Sciatic nerve (tissue), 2 donors: ENCODE results near the gene UCP3. TPM values are rescaled to one million over a fixed set of nuclear protein-coding genes. Genes with fewer than 3 reads are reported as not detected.

Experiments
- ATAC-seq: fragments of 200-7000 bp; cut with Tn5 transposase; one replicate; pipeline ENCODE4 v1.9.1; 2020; ENCODE audit warnings: mild to moderate bottlenecking, moderate library complexity
- DNase-seq: peaks from one replicate; pipeline ENCODE4 v3.0.0-alpha.2; 2020; ENCODE audit warnings: low spot score
- intact Hi-C: fragments of 100-400 bp; cut with DNase I; formaldehyde crosslinking; loops from one replicate; pipeline ENCODE4 v1.14.2; 2022
- total RNA-seq: library from RNA; stranded (reverse); fragmentation: NEBNext Ultra II Directional; extraction: Animal tissue kit (Norgen Biotek cat#: 25700); gene quantifications from one replicate; pipeline ENCODE4 v1.2.1, GENCODE V29; 2021
- donor health status: DM: no; HTN: no; CAD: no.
- donor health status: DM: no; HTN: no; CAD: no.

Gene UCP3
- total RNA-seq: 2.6 TPM

- ATAC-seq: no peak
Observed at GRCh38 chr11:74008373-74009229, at the start of gene UCP3. UCP3 (minus strand) TSS chr11:74009085; CDS start chr11:74007042, 2,043 bp downstream.

GRCh38 chr11:74057249-74058151 lies 48.6 kb upstream of the UCP3 start:
- intact Hi-C loops: no loop called here
- no peak for ATAC-seq
- no peak for DNase-seq

More at GRCh38 chr11:74008373-74009229, at the start of gene UCP3:
- DNase-seq: no peak
- intact Hi-C loops: no loop called here

- no peak for DNase-seq
- no peak for ATAC-seq
- intact Hi-C loops: no loop called here
Observed at GRCh38 chr11:74055938-74056337, 47.1 kb upstream of the UCP3 start.

GRCh38 chr11:74050465-74050864 lies 41.6 kb upstream of the UCP3 start:
- intact Hi-C loops: no loop called here
- DNase-seq: no peak
- no peak for ATAC-seq

- DNase-seq: no peak
- ATAC-seq: no peak
- intact Hi-C loops: no loop called here
Observed at GRCh38 chr11:74048993-74049392, 40.1 kb upstream of the UCP3 start.

GRCh38 chr11:74044538-74044937 lies 35.7 kb upstream of the UCP3 start:
- intact Hi-C loops: no loop called here
- DNase-seq (no peak), ATAC-seq (no peak)

GRCh38 chr11:74043450-74043849 lies 34.6 kb upstream of the UCP3 start:
- intact Hi-C loops: no loop called here
- ATAC-seq (no peak), DNase-seq (no peak)

- intact Hi-C loops: no loop called here
- ATAC-seq: no peak
- no peak for DNase-seq
Observed at GRCh38 chr11:74037309-74037708, 28.4 kb upstream of the UCP3 start.

GRCh38 chr11:74035264-74035663 lies 26.4 kb upstream of the UCP3 start:
- ATAC-seq: no peak
- intact Hi-C loops: no loop called here
- no peak for DNase-seq

GRCh38 chr11:74033046-74033445 lies 24.2 kb upstream of the UCP3 start:
- DNase-seq (no peak), ATAC-seq (no peak)
- intact Hi-C loops: no loop called here

- intact Hi-C loops: no loop called here
- DNase-seq (no peak), ATAC-seq (peak; percentile 70)
Observed at GRCh38 chr11:74030723-74031676, 22.1 kb upstream of the UCP3 start.

GRCh38 chr11:74025467-74026166 lies 16.7 kb upstream of the UCP3 start:
- intact Hi-C loops: no loop called here
- DNase-seq (no peak), ATAC-seq (no peak)

- intact Hi-C loops: no loop called here
- ATAC-seq: peak; percentile 80
- DNase-seq: peak; percentile 76
Observed at GRCh38 chr11:74024261-74025029, 15.6 kb upstream of the UCP3 start.

GRCh38 chr11:74023276-74023675 lies 14.4 kb upstream of the UCP3 start:
- intact Hi-C loops: no loop called here
- no peak for ATAC-seq
- no peak for DNase-seq

GRCh38 chr11:74022546-74022945 lies 13.7 kb upstream of the UCP3 start:
- no peak for ATAC-seq
- no peak for DNase-seq
- intact Hi-C loops: no loop called here

GRCh38 chr11:74021998-74022397 lies 13.1 kb upstream of the UCP3 start:
- DNase-seq (no peak), ATAC-seq (no peak)
- intact Hi-C loops: no loop called here

- intact Hi-C loops: no loop called here
- no peak for ATAC-seq
- no peak for DNase-seq
Observed at GRCh38 chr11:74020539-74020938, 11.7 kb upstream of the UCP3 start.

- DNase-seq: no peak
- no peak for ATAC-seq
- intact Hi-C loops: loop anchor here (10.0 kb wide), 1 partner anchor 55 kb away; no protein-coding TSS in a partner anchor
Observed at GRCh38 chr11:74019860-74020259, 11.0 kb upstream of the UCP3 start.
